GM19395 (cell line): ENCODE results near the gene TUBA4A.

Experiments
- ATAC-seq: cut with Tn5 transposase; IDR thresholded peaks from one replicate; pipeline ENCODE4 v1.9.1; 2021; ENCODE audit warnings: mild to moderate bottlenecking, moderate library complexity; ENCODE audit not compliant: unreplicated experiment

The TUBA4A gene

GRCh38 chr2:219253753-219254589 is at the start of gene TUBA4A:
TUBA4A (minus strand) TSS chr2:219253918; CDS start chr2:219253858, 60 bp downstream.
- peak; percentile 50 for ATAC-seq

GRCh38 chr2:219302412-219302968 is 48.8 kb upstream of the TUBA4A start:
- ATAC-seq, result no peak

GRCh38 chr2:219300022-219300421 is 46.3 kb upstream of the TUBA4A start:
- no peak for ATAC-seq

- no peak for ATAC-seq
These were observed 45.6 kb upstream of the TUBA4A start for GRCh38 chr2:219299372-219299760.

GRCh38 chr2:219298759-219299371 is 45.1 kb upstream of the TUBA4A start:
- ATAC-seq, result peak; percentile 58

GRCh38 chr2:219297766-219298456 is 44.2 kb upstream of the TUBA4A start:
- ATAC-seq, result no peak

- no peak for ATAC-seq
These were observed 43.1 kb upstream of the TUBA4A start for GRCh38 chr2:219296631-219297391.

- ATAC-seq, result no peak
These were observed 42.4 kb upstream of the TUBA4A start for GRCh38 chr2:219296142-219296541.

GRCh38 chr2:219294356-219295351 is 40.9 kb upstream of the TUBA4A start:
- peak; percentile 89 for ATAC-seq

GRCh38 chr2:219293736-219294231 is 40.1 kb upstream of the TUBA4A start:
- ATAC-seq, result no peak

- ATAC-seq, result no peak
These were observed 38.9 kb upstream of the TUBA4A start for GRCh38 chr2:219292616-219293015.

GRCh38 chr2:219291910-219292490 is 38.3 kb upstream of the TUBA4A start:
- no peak for ATAC-seq

GRCh38 chr2:219291394-219291793 is 37.7 kb upstream of the TUBA4A start:
- ATAC-seq, result no peak

GRCh38 chr2:219290381-219291171 is 36.9 kb upstream of the TUBA4A start:
- ATAC-seq, result no peak

GRCh38 chr2:219289537-219290361 is 36.0 kb upstream of the TUBA4A start:
- ATAC-seq, result no peak

GRCh38 chr2:219289195-219289536 is 35.4 kb upstream of the TUBA4A start:
- no peak for ATAC-seq

GRCh38 chr2:219287580-219288265 is 34.0 kb upstream of the TUBA4A start:
- ATAC-seq, result no peak
